IMR-90 (cell line): ENCODE data around the gene SLC25A51. TPM values are rescaled to one million over a fixed set of nuclear protein-coding genes. Genes with fewer than 3 reads are reported as not detected.

ENCODE experiments used
- ATAC-seq: fragments of 200-7000 bp; cut with Tn5 transposase; 2 replicates; pipeline ENCODE4 v1.9.1; 2020; ENCODE audit warnings: low read depth, mild to moderate bottlenecking, moderate library complexity
- BruUV-seq: library from RNA; stranded (reverse); fragments of 400-500 nt; replicated peaks from 2 replicates; lab custom pipeline; 2021; lab: Mats Ljungman, UMichigan
- CTCF ChIA-PET: fragments of 300-600 bp; formaldehyde crosslinking; extraction: SDS; loops from one replicate; lab custom pipeline; 2021; ENCODE audit warnings: antibody characterized with exemption; lab: Yijun Ruan, JAX
- POLR2A ChIA-PET: fragments of 300-600 bp; sonication (Branson Sonifier 250); formaldehyde crosslinking; loops from one replicate; lab custom pipeline; 2022; ENCODE audit warnings: antibody characterized with exemption; ENCODE audit not compliant: unreplicated experiment; lab: Charles Lee
- DNase-seq: peaks from one replicate; pipeline ENCODE4 v3.0.0; 2013
- H2AFZ ChIP-seq: replicated peaks from 2 replicates; pipeline ENCODE3; 2013; ENCODE audit warnings: low read length, mild to moderate bottlenecking; ENCODE audit not compliant: poor library complexity
- H2AK5ac ChIP-seq: 2 replicates; pipeline ENCODE4 v1.6.1; 2013; ENCODE audit warnings: low read depth, low read length, inconsistent platforms
- H2AK9ac ChIP-seq: replicated peaks from 2 replicates; pipeline ENCODE3; 2013; ENCODE audit warnings: mild to moderate bottlenecking, low read depth, low read length, moderate library complexity; ENCODE audit not compliant: poor library complexity
- H2BK120ac ChIP-seq: 2 replicates; pipeline ENCODE4 v1.6.1; 2013; ENCODE audit warnings: low read depth, low read length, inconsistent platforms
- H2BK15ac ChIP-seq: 3 replicates; pipeline ENCODE4 v1.6.1; 2013; ENCODE audit warnings: low read depth, low read length, inconsistent platforms
- H2BK20ac ChIP-seq: 2 replicates; pipeline ENCODE4 v1.6.1; 2013; ENCODE audit warnings: low read depth, mild to moderate bottlenecking, inconsistent platforms, low read length, moderate library complexity
- H2BK5ac ChIP-seq: 2 replicates; pipeline ENCODE4 v1.6.1; 2013; ENCODE audit warnings: mild to moderate bottlenecking, low read depth, low read length, inconsistent platforms; ENCODE audit not compliant: poor library complexity, severe bottlenecking
- H3K14ac ChIP-seq: replicated peaks from 2 replicates; pipeline ENCODE4 v1.6.1; 2013; ENCODE audit warnings: low read depth, low read length, inconsistent platforms
- H3K18ac ChIP-seq: 2 replicates; pipeline ENCODE4 v1.6.1; 2013; ENCODE audit warnings: low read depth, low read length, control low read depth
- H3K23ac ChIP-seq: 2 replicates; pipeline ENCODE4 v1.6.1; 2013; ENCODE audit warnings: low read depth, low read length, inconsistent platforms
- H3K27ac ChIP-seq: 2 replicates; pipeline ENCODE4 v1.5.1; 2013; ENCODE audit warnings: mild to moderate bottlenecking, control low read depth, low read length; ENCODE audit not compliant: insufficient read depth
- H3K27me3 ChIP-seq: 2 replicates; pipeline ENCODE4 v1.6.1; 2013; ENCODE audit warnings: low read length; ENCODE audit not compliant: control insufficient read depth, insufficient read depth
- H3K36me3 ChIP-seq: 2 replicates; pipeline ENCODE4 v1.6.1; 2013; ENCODE audit warnings: low read length, mixed read lengths; ENCODE audit not compliant: control insufficient read depth, insufficient read depth
- H3K4ac ChIP-seq: 2 replicates; pipeline ENCODE4 v1.6.1; 2013; ENCODE audit warnings: low read depth, low read length, inconsistent platforms
- H3K4me1 ChIP-seq: 2 replicates; pipeline ENCODE4 v1.6.1; 2013; ENCODE audit warnings: low read length, mixed read lengths; ENCODE audit not compliant: control insufficient read depth, insufficient read depth
- H3K4me2 ChIP-seq: 2 replicates; pipeline ENCODE4 v1.6.1; 2013; ENCODE audit warnings: low read depth, mild to moderate bottlenecking, control low read depth, low read length, moderate library complexity
- H3K4me3 ChIP-seq: 2 replicates; pipeline ENCODE4 v1.5.1; 2013; ENCODE audit warnings: low read depth, mild to moderate bottlenecking, control low read depth, low read length, moderate library complexity; ENCODE audit not compliant: insufficient read depth
- H3K56ac ChIP-seq: 2 replicates; pipeline ENCODE4 v1.6.1; 2013; ENCODE audit warnings: low read length, inconsistent platforms; ENCODE audit not compliant: insufficient read depth; ENCODE audit errors: extremely low read depth
- H3K79me1 ChIP-seq, 2 experiments: 2 replicates each; pipeline ENCODE4 v1.6.1; 2013; ENCODE audit warnings: low read length in 2 of 2, inconsistent platforms in 1 of 2, low read depth in 1 of 2
- H3K9ac ChIP-seq: 2 replicates; pipeline ENCODE4 v1.6.1; 2013; ENCODE audit warnings: low read depth, low read length, control low read depth
- H3K9me1 ChIP-seq: 2 replicates; pipeline ENCODE4 v1.6.1; 2013; ENCODE audit warnings: low read length, inconsistent platforms; ENCODE audit not compliant: insufficient read depth
- H3K9me3 ChIP-seq: 2 replicates; pipeline ENCODE4 v1.6.1; 2013; ENCODE audit warnings: low read length; ENCODE audit not compliant: control insufficient read depth, insufficient read depth
- H4K20me1 ChIP-seq: 2 replicates; pipeline ENCODE4 v1.6.1; 2013; ENCODE audit warnings: low read length, inconsistent platforms; ENCODE audit not compliant: insufficient read depth
- H4K5ac ChIP-seq: 2 replicates; pipeline ENCODE4 v1.6.1; 2013; ENCODE audit warnings: mild to moderate bottlenecking, low read depth, low read length, control low read depth
- H4K8ac ChIP-seq, 2 experiments: 2 replicates each; pipeline ENCODE4 v1.6.1; 2013; ENCODE audit warnings: low read depth in 2 of 2, low read length in 2 of 2, control low read depth in 1 of 2, inconsistent platforms in 1 of 2
- H4K91ac ChIP-seq: 2 replicates; pipeline ENCODE4 v1.6.1; 2013; ENCODE audit warnings: low read depth, low read length, inconsistent platforms; ENCODE audit not compliant: insufficient read depth
- FOS ChIP-seq: fragments of 150-350 bp; IDR thresholded peaks from 2 replicates; pipeline ENCODE4 v1.6.1; 2016; ENCODE audit warnings: low read depth, low read length
- RCOR1 ChIP-seq: IDR thresholded peaks from 2 replicates; pipeline ENCODE4 v1.6.1; 2012; ENCODE audit warnings: mild to moderate bottlenecking, low read length, improper control_type of control experiment; ENCODE audit not compliant: insufficient replicate concordance
- SMC3 ChIP-seq: fragments of 150-350 bp; IDR thresholded peaks from 2 replicates; pipeline ENCODE4 v1.6.1; 2016; ENCODE audit warnings: low read depth, mild to moderate bottlenecking, antibody characterized with exemption, low read length, moderate library complexity
- WGBS, 2 experiments: methylation state at CpG; one replicate each; pipeline versions ENCODE4 v1.1.5 to v1.1.7; 2013; ENCODE audit warnings: missing lambda C conversion rate in 2 of 2; ENCODE audit not compliant: insufficient read length in 1 of 2; ENCODE audit errors: extremely low coverage in 2 of 2; 5-methylcytosine and 5-hydroxymethylcytosine counted together
- dilution Hi-C: fragments of 300-500 bp; cut with HindIII; formaldehyde crosslinking; loops from one replicate; pipeline ENCODE4 v1.14.3; 2018; ENCODE audit warnings: low sequenced_read_pairs; ENCODE audit not compliant: unreplicated experiment
- in situ Hi-C: fragments of 300-500 bp; cut with MboI; formaldehyde crosslinking; loops from 3 replicates; pipeline ENCODE4 v1.14.3; 2019; ENCODE audit warnings: low sequenced_read_pairs, inconsistent platforms, mixed read lengths
- intact Hi-C: fragments of 100-400 bp; cut with micrococcal nuclease; formaldehyde crosslinking; loops from 2 replicates; pipeline ENCODE4 v1.10.0; 2022
- polyA plus RNA-seq, 3 experiments: library from polyadenylated mRNA; depleted of rRNA; stranded (reverse); fragments of >200 nt; gene quantifications; 2 replicates each; pipeline ENCODE4 v1.2.3, GENCODE V29; 2012; ENCODE audit warnings: low replicate concordance in 1 of 3
- total RNA-seq: library from RNA; depleted of rRNA; stranded (reverse); fragments of >200 nt; gene quantifications from 2 replicates; pipeline ENCODE4 v1.2.3, GENCODE V29; 2012
- TF ChIP-seq, protein P1 (sequence below): conservative IDR thresholded peaks from 2 replicates; pipeline ENCODE4 v1.5.1; 2012; ENCODE audit warnings: mild to moderate bottlenecking, low read depth, low read length, improper control_type of control experiment

Gene SLC25A51
- total and polyA plus RNA-seq, 2 of the 4 experiments (the other 2 are of a cell fraction), result 14.1 to 81.6 TPM

DNA sequence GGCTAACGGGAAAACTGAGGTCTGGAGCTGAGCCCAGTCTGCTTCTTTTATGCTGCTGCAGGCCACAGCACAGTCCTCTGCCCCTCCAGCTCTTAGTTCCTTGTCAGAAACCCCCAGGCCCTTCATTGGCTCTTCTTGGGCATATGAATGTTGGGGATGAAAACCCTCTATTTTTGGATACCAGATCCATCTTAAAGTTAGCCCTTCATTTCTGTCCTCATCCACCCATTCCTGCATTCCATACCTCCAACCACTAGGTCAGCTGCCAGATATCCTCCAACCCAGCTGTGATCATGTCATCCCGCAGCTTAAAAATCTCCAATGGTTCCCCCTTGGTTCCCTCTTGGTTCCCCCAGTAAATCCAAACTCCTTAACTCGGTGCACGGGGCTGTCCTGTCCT is 1.8 kb upstream of the SLC25A51 start:
- 93% methylated on average over 3 of the region's 4 CpGs; no CpG with 5 or more reads in 1 of the 2 experiments for WGBS, 2 experiments
- in situ Hi-C loops (loop anchor here (10.0 kb wide), 1 partner anchor 321 kb away; no protein-coding TSS in a partner anchor), intact Hi-C loops (no loop called here), dilution Hi-C loops (loop anchor here (25.0 kb wide), 1 partner anchor 482 kb away; the partner anchor contains the start of gene ALDH1B1)
- TF ChIP-seq RCOR1 (no peak), SMC3 (no peak), FOS (no peak)
- TF ChIP-seq, protein P1, sequence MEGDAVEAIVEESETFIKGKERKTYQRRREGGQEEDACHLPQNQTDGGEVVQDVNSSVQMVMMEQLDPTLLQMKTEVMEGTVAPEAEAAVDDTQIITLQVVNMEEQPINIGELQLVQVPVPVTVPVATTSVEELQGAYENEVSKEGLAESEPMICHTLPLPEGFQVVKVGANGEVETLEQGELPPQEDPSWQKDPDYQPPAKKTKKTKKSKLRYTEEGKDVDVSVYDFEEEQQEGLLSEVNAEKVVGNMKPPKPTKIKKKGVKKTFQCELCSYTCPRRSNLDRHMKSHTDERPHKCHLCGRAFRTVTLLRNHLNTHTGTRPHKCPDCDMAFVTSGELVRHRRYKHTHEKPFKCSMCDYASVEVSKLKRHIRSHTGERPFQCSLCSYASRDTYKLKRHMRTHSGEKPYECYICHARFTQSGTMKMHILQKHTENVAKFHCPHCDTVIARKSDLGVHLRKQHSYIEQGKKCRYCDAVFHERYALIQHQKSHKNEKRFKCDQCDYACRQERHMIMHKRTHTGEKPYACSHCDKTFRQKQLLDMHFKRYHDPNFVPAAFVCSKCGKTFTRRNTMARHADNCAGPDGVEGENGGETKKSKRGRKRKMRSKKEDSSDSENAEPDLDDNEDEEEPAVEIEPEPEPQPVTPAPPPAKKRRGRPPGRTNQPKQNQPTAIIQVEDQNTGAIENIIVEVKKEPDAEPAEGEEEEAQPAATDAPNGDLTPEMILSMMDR, result no peak
- Histone ChIP-seq H3K79me1 (peaks cover 11 to 26% of the 10 kb centered on the region in 2 experiments), H4K8ac (no peak overlapping the region), H2BK20ac (no peak overlapping the region), H3K36me3 (0 out of 2 replicates have a peak, but pooled peaks cover under 1% of the 10 kb centered on the region), H2BK120ac (no peak overlapping the region), H3K18ac (no peak overlapping the region), H3K9me1 (peaks cover 6% of the 10 kb centered on the region), H3K4me1 (peaks cover 9% of the 10 kb centered on the region), H3K23ac (no peak overlapping the region), H4K20me1 (no peaks in the 10 kb centered on the region), H4K5ac (no peak overlapping the region), H3K4me2 (no peak overlapping the region), H4K91ac (no peak overlapping the region), H2BK15ac (no peak overlapping the region), H2AK9ac (no peak overlapping the region), H3K27ac (no peak overlapping the region), H3K4me3 (no peak overlapping the region), H3K27me3 (no peaks in the 10 kb centered on the region), H2AK5ac (no peak overlapping the region), H2AFZ (no peak overlapping the region), H3K9me3 (no peaks in the 10 kb centered on the region), H3K14ac (no peak overlapping the region), H2BK5ac (no peak overlapping the region), H3K9ac (no peak overlapping the region), H3K4ac (no peak overlapping the region), H3K56ac (no peak overlapping the region)
- DNase-seq (no peak), ATAC-seq (no peak)
- no TSS peak for BruUV-seq
- ChIA-PET CTCF (no interaction called here), POLR2A (no interaction called here)
